Gastroesophageal sphincter (tissue), 4 donors: ENCODE results near the gene ATP23. TPM values are rescaled to one million over a fixed set of nuclear protein-coding genes. Genes with fewer than 3 reads are reported as not detected.

Source experiments
- ATAC-seq: fragments of 150-250 bp; one replicate; pipeline ENCODE4 v1.9.1; 2016; ENCODE audit warnings: mild to moderate bottlenecking, moderate library complexity
- H3K27ac ChIP-seq, 4 donors: fragments of 200-600 bp; sonication (generic) in 3 of 4; 1 replicate in 3 of 4; 2 replicates in 1 of 4; pipeline ENCODE4 v1.5.1; 2016 to 2019
- H3K27me3 ChIP-seq: fragments of 200-600 bp; sonication (generic); one replicate; pipeline ENCODE4 v1.5.1; 2019
- H3K36me3 ChIP-seq, 2 donors: fragments of 200-600 bp; sonication (generic); one replicate each; pipeline ENCODE4 v1.5.1; 2019; ENCODE audit warnings: control low read depth in 1 of 2
- H3K4me1 ChIP-seq, 3 donors: fragments of 200-600 bp; sonication (generic); 1 replicate in 2 of 3; 2 replicates in 1 of 3; pipeline ENCODE4 v1.5.1; 2016 to 2019; ENCODE audit warnings: control low read depth in 2 of 3
- H3K4me3 ChIP-seq, 2 donors: fragments of 200-600 bp; sonication (generic); one replicate each; pipeline ENCODE4 v1.5.1; 2019; ENCODE audit warnings: mild to moderate bottlenecking in 1 of 2, moderate library complexity in 1 of 2
- H3K9me3 ChIP-seq, 3 donors: fragments of 200-600 bp; sonication (generic); one replicate each; pipeline ENCODE4 v1.5.1; 2017 to 2019; ENCODE audit warnings: control low read depth in 2 of 3
- CTCF ChIP-seq, 4 experiments: fragments of 200-600 bp in 2 of 4; fragments of 450-650 bp in 2 of 4; sonication (generic) in 1 of 4; IDR thresholded peaks; one replicate each; pipeline ENCODE4 v1.5.1; 2017 to 2019; ENCODE audit warnings: antibody characterized with exemption in 4 of 4, mild to moderate bottlenecking in 2 of 4, moderate library complexity in 2 of 4
- EP300 ChIP-seq: sonication (generic); formaldehyde crosslinking; IDR thresholded peaks from one replicate; pipeline ENCODE4 v1.6.1; 2017; ENCODE audit warnings: antibody characterized with exemption, mild to moderate bottlenecking
- POLR2A ChIP-seq, 2 donors: fragments of 450-650 bp; IDR thresholded peaks; one replicate each; pipeline ENCODE4 v1.6.1; 2017; ENCODE audit warnings: antibody characterized with exemption in 2 of 2, mild to moderate bottlenecking in 2 of 2, moderate library complexity in 1 of 2
- POLR2AphosphoS5 ChIP-seq: sonication (generic); formaldehyde crosslinking; IDR thresholded peaks from one replicate; pipeline ENCODE4 v1.6.1; 2017; ENCODE audit warnings: antibody characterized with exemption
- WGBS, 2 donors: methylation state at CpG; one replicate each; pipeline ENCODE4 v1.1.5; 2018; ENCODE audit warnings: low coverage in 1 of 2; 5-methylcytosine and 5-hydroxymethylcytosine counted together
- total RNA-seq, 4 donors: library from RNA; depleted of rRNA; stranded (reverse); fragments of >200 nt; gene quantifications; one replicate each; pipeline ENCODE4 v1.1.0, GENCODE V29; 2016

The ATP23 gene
- total RNA-seq, 4 donors from 2014 or later, result 7.2 to 24.4 (median 14.7) TPM

- TF ChIP-seq POLR2A (IDR thresholded peaks at IDR 0.05) (no peak), CTCF (IDR thresholded peaks at IDR 0.05) (no peak), EP300 (no peak), POLR2AphosphoS5 (no peak)
- H3K36me3 ChIP-seq, result no peaks in the 10 kb centered on the region
- peak overlapping the region; percentile 1 to 97 (median 96) for H3K27ac ChIP-seq
- H3K4me3 ChIP-seq, result no peak overlapping the region
- no peak for ATAC-seq
- H3K4me1 ChIP-seq, result peaks cover 25 to 62% (median 42%) of the 10 kb centered on the region in 3 donors
- no peaks in the 10 kb centered on the region for H3K9me3 ChIP-seq
- 17 to 31% methylated on average over 1 to 5 of the region's 5 CpGs for WGBS, 2 donors
- no peaks in the 10 kb centered on the region for H3K27me3 ChIP-seq
Measured at GRCh38 chr12:57898308-57898970, 42.9 kb upstream of the ATP23 start.

GRCh38 chr12:57899010-57899662, 42.2 kb upstream of the ATP23 start:
- 42 to 62% methylated on average over 6 of the region's 10 CpGs for WGBS, 2 donors

GRCh38 chr12:57902478-57902969, 38.8 kb upstream of the ATP23 start:
- WGBS, 2 donors, result 72 to 100% methylated on average over 1 to 3 of the region's 3 CpGs
- Histone ChIP-seq H3K27ac (no peak overlapping the region), H3K36me3 (no peaks in the 10 kb centered on the region), H3K4me1 (peaks cover 6 to 34% (median 18%) of the 10 kb centered on the region in 3 donors), H3K4me3 (no peak overlapping the region), H3K27me3 (no peaks in the 10 kb centered on the region), H3K9me3 (no peaks in the 10 kb centered on the region)
- no peak for TF ChIP-seq CTCF (IDR thresholded peaks at IDR 0.05)
- no peak for TF ChIP-seq EP300
- TF ChIP-seq POLR2A (IDR thresholded peaks at IDR 0.05), result no peak
- TF ChIP-seq POLR2AphosphoS5, result no peak
- ATAC-seq, result no peak

More at GRCh38 chr12:57899010-57899662, 42.2 kb upstream of the ATP23 start:
- H3K27me3 ChIP-seq, result no peaks in the 10 kb centered on the region
- H3K27ac ChIP-seq, result peak overlapping the region; percentile 1 to 97 (median 96)
- no peak overlapping the region for H3K4me3 ChIP-seq
- no peaks in the 10 kb centered on the region for H3K36me3 ChIP-seq
- no peaks in the 10 kb centered on the region for H3K9me3 ChIP-seq
- H3K4me1 ChIP-seq, result peaks cover 25 to 55% (median 39%) of the 10 kb centered on the region in 3 donors
- ATAC-seq, result no peak
- TF ChIP-seq POLR2AphosphoS5 (peak; percentile 43), CTCF (IDR thresholded peaks at IDR 0.05) (no peak), EP300 (no peak), POLR2A (IDR thresholded peaks at IDR 0.05) (no peak)

GRCh38 chr12:57904426-57904825, 36.9 kb upstream of the ATP23 start:
- 84% methylated on average over 4 of the region's 4 CpGs; no CpG with 5 or more reads in 1 of the 2 donors for WGBS, 2 donors
- ATAC-seq, result no peak
- Histone ChIP-seq H3K4me3 (no peak overlapping the region), H3K36me3 (no peaks in the 10 kb centered on the region), H3K9me3 (no peaks in the 10 kb centered on the region), H3K4me1 (peaks cover 0 to 15% (median 0%) of the 10 kb centered on the region in 3 donors), H3K27me3 (peaks cover 4% of the 10 kb centered on the region), H3K27ac (no peak overlapping the region)
- TF ChIP-seq CTCF (IDR thresholded peaks at IDR 0.05), result no peak
- no peak for TF ChIP-seq POLR2A (IDR thresholded peaks at IDR 0.05)
- no peak for TF ChIP-seq EP300
- no peak for TF ChIP-seq POLR2AphosphoS5
